ENCODE measurements around the gene KCNN1. TPM values are rescaled to one million over a fixed set of nuclear protein-coding genes. Genes with fewer than 3 reads are reported as not detected.
"Not testable (repeated sequence)": the region's sequence is repeated elsewhere in the genome, so short reads cannot be mapped to it uniquely, and the experiment has no call there.

The KCNN1 gene
- total RNA-seq, 1 experiment from 2014 or later = 0.90 TPM

DNA sequence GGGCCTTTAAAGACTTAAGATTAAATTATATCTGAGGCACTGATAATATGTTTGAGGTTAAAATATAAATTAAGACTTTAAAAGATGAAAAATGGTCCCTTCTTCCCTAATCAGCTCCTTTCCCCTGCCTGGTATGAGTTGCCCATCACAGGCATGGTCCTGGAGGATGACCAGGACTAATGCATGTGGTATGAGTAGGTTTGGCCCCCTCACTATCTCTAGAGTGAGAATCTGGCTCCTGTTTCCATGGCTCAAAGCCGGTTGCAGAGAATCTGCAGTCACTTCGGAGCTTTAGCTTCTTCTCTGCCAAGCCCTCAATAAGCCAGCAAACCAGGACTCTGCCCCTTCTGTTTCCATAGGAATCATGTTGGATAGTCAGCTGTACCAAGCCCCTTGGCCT lies 65.2 kb downstream of the KCNN1 start:
- POLR2A ChIA-PET; in situ Hi-C loops (cut with HindIII; ENCODE audit: low pct_unique_long_range_greater_than_20kb, low sequenced_read_pairs); H3K27ac ChIP-seq (ENCODE audit: low read length); H3K9me3 ChIP-seq (ENCODE audit: control insufficient read depth, insufficient read depth, low read depth, low read length); DNase-seq (ENCODE audit: low read depth, low spot score); H3K27me3 ChIP-seq (ENCODE audit: control insufficient read depth, insufficient read depth, low read length); CTCF ChIA-PET; BruUV-seq (replicated peaks); ATAC-seq; H3K4me3 ChIP-seq (ENCODE audit: low read depth in 2 of 2, low read length in 2 of 2); H3K36me3 ChIP-seq (ENCODE audit: control insufficient read depth, insufficient read depth, low read length); intact Hi-C loops (cut with micrococcal nuclease; ENCODE audit: unreplicated experiment): not testable (repeated sequence)
- H3K4me1 ChIP-seq (ENCODE audit: control insufficient read depth, insufficient read depth, low read length) = peaks cover 10% of the 10 kb centered on the region

DNA sequence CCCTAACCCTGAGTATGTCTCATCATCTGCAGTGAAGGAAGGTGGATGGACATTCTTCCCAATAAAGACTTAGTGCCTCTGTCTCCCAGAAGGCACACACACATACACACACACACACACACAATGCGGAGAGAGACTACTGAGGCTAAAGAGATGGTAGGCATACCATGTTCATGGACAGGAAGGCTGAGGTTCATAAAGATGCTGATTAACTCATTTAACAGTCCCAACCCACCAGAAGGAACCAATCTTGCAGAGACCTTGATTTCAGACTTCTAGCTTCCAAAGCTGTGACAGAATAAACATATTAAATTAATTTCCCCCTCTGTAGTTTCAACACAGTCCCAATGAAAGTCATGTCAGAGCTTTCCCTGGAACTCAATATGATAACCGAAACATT lies 74.1 kb downstream of the KCNN1 start:
- DNase-seq (ENCODE audit: low read depth, low spot score) (no peak), ATAC-seq (no peak)
- POLR2A ChIA-PET = no interaction called here
- no peaks in the 10 kb centered on the region for H3K27me3 ChIP-seq (ENCODE audit: control insufficient read depth, insufficient read depth, low read length)
- no peak overlapping the region for H3K27ac ChIP-seq (ENCODE audit: low read length)
- no peaks in the 10 kb centered on the region for H3K36me3 ChIP-seq (ENCODE audit: control insufficient read depth, insufficient read depth, low read length)
- CTCF ChIA-PET = no interaction called here
- peaks cover 11% of the 10 kb centered on the region for H3K4me1 ChIP-seq (ENCODE audit: control insufficient read depth, insufficient read depth, low read length)
- H3K9me3 ChIP-seq (ENCODE audit: control insufficient read depth, insufficient read depth, low read depth, low read length) = no peaks in the 10 kb centered on the region
- intact Hi-C loops (cut with micrococcal nuclease; ENCODE audit: unreplicated experiment) = no loop called here
- TF ChIP-seq, protein P1, sequence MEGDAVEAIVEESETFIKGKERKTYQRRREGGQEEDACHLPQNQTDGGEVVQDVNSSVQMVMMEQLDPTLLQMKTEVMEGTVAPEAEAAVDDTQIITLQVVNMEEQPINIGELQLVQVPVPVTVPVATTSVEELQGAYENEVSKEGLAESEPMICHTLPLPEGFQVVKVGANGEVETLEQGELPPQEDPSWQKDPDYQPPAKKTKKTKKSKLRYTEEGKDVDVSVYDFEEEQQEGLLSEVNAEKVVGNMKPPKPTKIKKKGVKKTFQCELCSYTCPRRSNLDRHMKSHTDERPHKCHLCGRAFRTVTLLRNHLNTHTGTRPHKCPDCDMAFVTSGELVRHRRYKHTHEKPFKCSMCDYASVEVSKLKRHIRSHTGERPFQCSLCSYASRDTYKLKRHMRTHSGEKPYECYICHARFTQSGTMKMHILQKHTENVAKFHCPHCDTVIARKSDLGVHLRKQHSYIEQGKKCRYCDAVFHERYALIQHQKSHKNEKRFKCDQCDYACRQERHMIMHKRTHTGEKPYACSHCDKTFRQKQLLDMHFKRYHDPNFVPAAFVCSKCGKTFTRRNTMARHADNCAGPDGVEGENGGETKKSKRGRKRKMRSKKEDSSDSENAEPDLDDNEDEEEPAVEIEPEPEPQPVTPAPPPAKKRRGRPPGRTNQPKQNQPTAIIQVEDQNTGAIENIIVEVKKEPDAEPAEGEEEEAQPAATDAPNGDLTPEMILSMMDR (IDR thresholded peaks at IDR 0.05) = no peak
- TF ChIP-seq TCF7L2 (IDR thresholded peaks at IDR 0.05; ENCODE audit: low read depth, low read length) = no peak
- TF ChIP-seq, protein P2, sequence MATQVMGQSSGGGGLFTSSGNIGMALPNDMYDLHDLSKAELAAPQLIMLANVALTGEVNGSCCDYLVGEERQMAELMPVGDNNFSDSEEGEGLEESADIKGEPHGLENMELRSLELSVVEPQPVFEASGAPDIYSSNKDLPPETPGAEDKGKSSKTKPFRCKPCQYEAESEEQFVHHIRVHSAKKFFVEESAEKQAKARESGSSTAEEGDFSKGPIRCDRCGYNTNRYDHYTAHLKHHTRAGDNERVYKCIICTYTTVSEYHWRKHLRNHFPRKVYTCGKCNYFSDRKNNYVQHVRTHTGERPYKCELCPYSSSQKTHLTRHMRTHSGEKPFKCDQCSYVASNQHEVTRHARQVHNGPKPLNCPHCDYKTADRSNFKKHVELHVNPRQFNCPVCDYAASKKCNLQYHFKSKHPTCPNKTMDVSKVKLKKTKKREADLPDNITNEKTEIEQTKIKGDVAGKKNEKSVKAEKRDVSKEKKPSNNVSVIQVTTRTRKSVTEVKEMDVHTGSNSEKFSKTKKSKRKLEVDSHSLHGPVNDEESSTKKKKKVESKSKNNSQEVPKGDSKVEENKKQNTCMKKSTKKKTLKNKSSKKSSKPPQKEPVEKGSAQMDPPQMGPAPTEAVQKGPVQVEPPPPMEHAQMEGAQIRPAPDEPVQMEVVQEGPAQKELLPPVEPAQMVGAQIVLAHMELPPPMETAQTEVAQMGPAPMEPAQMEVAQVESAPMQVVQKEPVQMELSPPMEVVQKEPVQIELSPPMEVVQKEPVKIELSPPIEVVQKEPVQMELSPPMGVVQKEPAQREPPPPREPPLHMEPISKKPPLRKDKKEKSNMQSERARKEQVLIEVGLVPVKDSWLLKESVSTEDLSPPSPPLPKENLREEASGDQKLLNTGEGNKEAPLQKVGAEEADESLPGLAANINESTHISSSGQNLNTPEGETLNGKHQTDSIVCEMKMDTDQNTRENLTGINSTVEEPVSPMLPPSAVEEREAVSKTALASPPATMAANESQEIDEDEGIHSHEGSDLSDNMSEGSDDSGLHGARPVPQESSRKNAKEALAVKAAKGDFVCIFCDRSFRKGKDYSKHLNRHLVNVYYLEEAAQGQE (IDR thresholded peaks at IDR 0.05; ENCODE audit: insufficient read depth in 1 of 2, low read depth in 2 of 2, low read length in 1 of 2) = no peak
- no peak for TF ChIP-seq POLR2AphosphoS5 (IDR thresholded peaks at IDR 0.05; ENCODE audit: low read depth, low read length)
- TF ChIP-seq SIN3A (IDR thresholded peaks at IDR 0.05; ENCODE audit: borderline replicate concordance, insufficient read depth, low read depth, low read length) = no peak
- H3K4me3 ChIP-seq (ENCODE audit: low read depth in 2 of 2, low read length in 2 of 2) = no peak overlapping the region
- no TSS peak for BruUV-seq (replicated peaks)
- in situ Hi-C loops (cut with HindIII; ENCODE audit: low pct_unique_long_range_greater_than_20kb, low sequenced_read_pairs) = no loop called here

DNA sequence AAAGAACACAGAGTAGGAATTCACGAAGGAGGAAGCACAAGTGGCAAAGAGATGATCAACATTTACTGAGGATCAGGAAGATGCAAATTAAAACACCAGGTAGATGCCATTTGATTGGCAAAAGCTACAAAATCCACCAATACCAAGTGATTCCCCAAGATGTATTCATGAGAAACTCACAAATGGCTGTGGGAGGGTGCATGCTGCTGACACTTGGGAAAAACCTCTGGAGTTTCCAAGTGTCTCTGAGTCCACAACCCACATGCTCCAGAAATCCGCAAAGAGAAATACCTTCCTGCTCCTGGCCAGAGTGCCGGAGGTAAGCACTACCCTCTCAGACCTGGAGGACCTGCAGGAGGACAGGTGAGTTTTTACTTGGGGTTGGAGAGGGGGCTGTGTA lies 76.8 kb downstream of the KCNN1 start:
- intact Hi-C loops (cut with micrococcal nuclease; ENCODE audit: unreplicated experiment) = no loop called here
- no peak overlapping the region for H3K4me3 ChIP-seq (ENCODE audit: low read depth in 2 of 2, low read length in 2 of 2)
- ChIA-PET CTCF (no interaction called here), POLR2A (no interaction called here)
- H3K27me3 ChIP-seq (ENCODE audit: control insufficient read depth, insufficient read depth, low read length) = no peaks in the 10 kb centered on the region
- H3K36me3 ChIP-seq (ENCODE audit: control insufficient read depth, insufficient read depth, low read length) = no peaks in the 10 kb centered on the region
- DNase-seq (ENCODE audit: low read depth, low spot score) (no peak), ATAC-seq (no peak)
- in situ Hi-C loops (cut with HindIII; ENCODE audit: low pct_unique_long_range_greater_than_20kb, low sequenced_read_pairs) = no loop called here
- H3K4me1 ChIP-seq (ENCODE audit: control insufficient read depth, insufficient read depth, low read length) = peaks cover 21% of the 10 kb centered on the region
- H3K27ac ChIP-seq (ENCODE audit: low read length) = peak overlapping the region; percentile 59; the same call in 1 of the 2 replicates
- TF ChIP-seq, protein P2 (IDR thresholded peaks at IDR 0.05; ENCODE audit: insufficient read depth in 1 of 2, low read depth in 2 of 2, low read length in 1 of 2) = no peak
- TF ChIP-seq TCF7L2 (IDR thresholded peaks at IDR 0.05; ENCODE audit: low read depth, low read length) (no peak), SIN3A (IDR thresholded peaks at IDR 0.05; ENCODE audit: borderline replicate concordance, insufficient read depth, low read depth, low read length) (no peak), POLR2AphosphoS5 (IDR thresholded peaks at IDR 0.05; ENCODE audit: low read depth, low read length) (no peak)
- TF ChIP-seq, protein P1 (IDR thresholded peaks at IDR 0.05) = no peak
- BruUV-seq (replicated peaks) = no TSS peak
- H3K9me3 ChIP-seq (ENCODE audit: control insufficient read depth, insufficient read depth, low read depth, low read length) = no peaks in the 10 kb centered on the region

All from Panc1 (cell line).